Keratinocyte (primary cell): ENCODE measurements around the gene ARMCX1. TPM values are rescaled to one million over a fixed set of nuclear protein-coding genes. Genes with fewer than 3 reads are reported as not detected.

Experiments used
- DNase-seq: peaks from one replicate; pipeline ENCODE4 v3.0.0-alpha.2; 2011; ENCODE audit warnings: low read depth, missing footprints, low spot score
- FAIRE-seq: peaks from 2 replicates; lab custom pipeline; 2011; peaks lifted over from hg19 to GRCh38; lab: Jason Lieb, UNC
- H2AFZ ChIP-seq: 2 replicates; pipeline ENCODE4 v1.6.0; 2012; ENCODE audit warnings: low read length, control low read depth, inconsistent platforms; ENCODE audit not compliant: control insufficient read depth
- H3K27ac ChIP-seq: 2 replicates; pipeline ENCODE4 v1.5.1; 2011; ENCODE audit warnings: low read length; ENCODE audit not compliant: control insufficient read depth, insufficient read depth
- H3K27me3 ChIP-seq: 3 replicates; pipeline ENCODE4 v1.6.0; 2011; ENCODE audit warnings: low read length; ENCODE audit not compliant: control insufficient read depth, insufficient read depth; ENCODE audit errors: extremely low read depth
- H3K36me3 ChIP-seq, 2 experiments: 2 replicates in 1 of 2; 3 replicates in 1 of 2; pipeline ENCODE4 v1.5.1; 2011; ENCODE audit warnings: low read length in 2 of 2, mild to moderate bottlenecking in 1 of 2; ENCODE audit not compliant: control insufficient read depth in 2 of 2, insufficient read depth in 2 of 2; ENCODE audit errors: extremely low read depth in 1 of 2
- H3K4me1 ChIP-seq: 3 replicates; pipeline ENCODE4 v1.5.1; 2011; ENCODE audit warnings: low read length; ENCODE audit not compliant: control insufficient read depth, insufficient read depth; ENCODE audit errors: extremely low read depth
- H3K4me2 ChIP-seq: 3 replicates; pipeline ENCODE4 v1.6.0; 2011; ENCODE audit warnings: low read depth, low read length; ENCODE audit not compliant: control insufficient read depth, insufficient read depth; ENCODE audit errors: extremely low read depth
- H3K4me3 ChIP-seq, 3 experiments: fragments of 200-600 bp in 1 of 3; sonication (generic) in 1 of 3; 2 replicates in 2 of 3; 3 replicates in 1 of 3; pipeline ENCODE4 v1.5.1; 2011 to 2016; ENCODE audit warnings: low read length in 3 of 3, mild to moderate bottlenecking in 3 of 3, control low read depth in 2 of 3, inconsistent platforms in 1 of 3, low read depth in 1 of 3, mixed read lengths in 1 of 3, mixed run types in 1 of 3, moderate library complexity in 1 of 3; ENCODE audit not compliant: control insufficient read depth in 2 of 3, insufficient read depth in 2 of 3; ENCODE audit errors: extremely low read depth in 1 of 3
- H3K79me2 ChIP-seq: 2 replicates; pipeline ENCODE4 v1.6.0; 2012; ENCODE audit warnings: low read length; ENCODE audit not compliant: control insufficient read depth, insufficient read depth
- H3K9ac ChIP-seq: 3 replicates; pipeline ENCODE4 v1.6.0; 2011; ENCODE audit warnings: low read length; ENCODE audit not compliant: control insufficient read depth, insufficient read depth; ENCODE audit errors: extremely low read depth
- H3K9me1 ChIP-seq: 3 replicates; pipeline ENCODE4 v1.6.0; 2011; ENCODE audit warnings: low read length; ENCODE audit not compliant: control insufficient read depth, insufficient read depth; ENCODE audit errors: extremely low read depth
- H3K9me3 ChIP-seq: 2 replicates; pipeline ENCODE4 v1.5.1; 2012; ENCODE audit warnings: low read depth, low read length; ENCODE audit not compliant: control insufficient read depth
- H4K20me1 ChIP-seq: 3 replicates; pipeline ENCODE4 v1.6.0; 2011; ENCODE audit warnings: low read length; ENCODE audit not compliant: control insufficient read depth, insufficient read depth; ENCODE audit errors: extremely low read depth
- EZH2 ChIP-seq: IDR thresholded peaks from one replicate; pipeline ENCODE4 v1.6.1; 2012; ENCODE audit warnings: inconsistent platforms, mild to moderate bottlenecking, low read length, moderate library complexity
- dilution Hi-C: fragments of 300-500 bp; cut with MboI; formaldehyde crosslinking; loops from one replicate; pipeline ENCODE4 v1.7.0; 2020; ENCODE audit warnings: low sequenced_read_pairs; ENCODE audit not compliant: extremely low pct_ligation_motif_present
- polyA plus RNA-seq, 5 experiments: library from polyadenylated mRNA; depleted of rRNA in 3 of 5; stranded (reverse) in 3 of 5; stranded (forward) in 1 of 5; unstranded in 1 of 5; fragments of >200 nt; gene quantifications; 1 replicate in 1 of 5; 2 replicates in 3 of 5; 3 replicates in 1 of 5; pipeline versions ENCODE4 v1.2.1 to v1.2.3, GENCODE V29; 2011 to 2012; ENCODE audit warnings: missing spikeins in 2 of 5, low read depth in 1 of 5, low replicate concordance in 1 of 5
- TF ChIP-seq, protein P1 (sequence below), 3 experiments: IDR thresholded peaks in 1 of 3; conservative IDR thresholded peaks in 1 of 3; optimal IDR thresholded peaks in 1 of 3; 2 replicates in 2 of 3; 3 replicates in 1 of 3; pipeline versions ENCODE3 to v1.5.1; 2011; ENCODE audit warnings: low read length in 3 of 3, mild to moderate bottlenecking in 3 of 3, moderate library complexity in 2 of 3, control low read depth in 1 of 3, inconsistent platforms in 1 of 3; ENCODE audit not compliant: insufficient read depth in 2 of 3; ENCODE audit errors: extremely low read depth in 1 of 3

ARMCX1 gene
- polyA plus RNA-seq, 1 donor (not counting 4 experiments of a cell fraction or from before 2014, with no cell fraction given) = 16.1 TPM

DNA sequence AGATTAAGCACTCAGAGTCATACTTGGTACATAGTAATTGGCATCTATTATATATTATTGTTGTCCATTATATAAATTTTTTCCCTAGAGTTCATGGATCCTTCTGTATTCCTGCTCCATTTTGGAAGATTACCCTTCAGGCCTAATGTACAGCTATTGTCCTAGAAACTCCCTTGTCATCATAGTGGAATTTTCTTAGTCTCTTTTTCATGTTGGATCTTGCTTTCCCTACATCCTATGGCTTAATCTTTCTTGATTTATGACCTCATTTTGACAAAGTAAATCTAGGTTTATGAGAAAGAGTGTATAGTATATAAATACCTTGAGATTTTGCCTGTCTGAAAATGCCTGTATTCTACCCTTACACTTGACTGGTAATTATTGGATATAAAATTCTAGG is 43.0 kb upstream of the ARMCX1 start:
- no peaks in the 10 kb centered on the region for H3K27me3 ChIP-seq
- H3K4me2 ChIP-seq = no peak overlapping the region
- H3K36me3 ChIP-seq = no peaks in the 10 kb centered on the region
- H3K4me3 ChIP-seq = no peak overlapping the region
- TF ChIP-seq EZH2 = no peak
- TF ChIP-seq, protein P1, sequence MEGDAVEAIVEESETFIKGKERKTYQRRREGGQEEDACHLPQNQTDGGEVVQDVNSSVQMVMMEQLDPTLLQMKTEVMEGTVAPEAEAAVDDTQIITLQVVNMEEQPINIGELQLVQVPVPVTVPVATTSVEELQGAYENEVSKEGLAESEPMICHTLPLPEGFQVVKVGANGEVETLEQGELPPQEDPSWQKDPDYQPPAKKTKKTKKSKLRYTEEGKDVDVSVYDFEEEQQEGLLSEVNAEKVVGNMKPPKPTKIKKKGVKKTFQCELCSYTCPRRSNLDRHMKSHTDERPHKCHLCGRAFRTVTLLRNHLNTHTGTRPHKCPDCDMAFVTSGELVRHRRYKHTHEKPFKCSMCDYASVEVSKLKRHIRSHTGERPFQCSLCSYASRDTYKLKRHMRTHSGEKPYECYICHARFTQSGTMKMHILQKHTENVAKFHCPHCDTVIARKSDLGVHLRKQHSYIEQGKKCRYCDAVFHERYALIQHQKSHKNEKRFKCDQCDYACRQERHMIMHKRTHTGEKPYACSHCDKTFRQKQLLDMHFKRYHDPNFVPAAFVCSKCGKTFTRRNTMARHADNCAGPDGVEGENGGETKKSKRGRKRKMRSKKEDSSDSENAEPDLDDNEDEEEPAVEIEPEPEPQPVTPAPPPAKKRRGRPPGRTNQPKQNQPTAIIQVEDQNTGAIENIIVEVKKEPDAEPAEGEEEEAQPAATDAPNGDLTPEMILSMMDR (optimal IDR thresholded peaks at IDR 0.05 in 1 of 3, IDR thresholded peaks at IDR 0.05 in 1 of 3, conservative IDR thresholded peaks at IDR 0.05 in 1 of 3; ENCODE audit: extremely low read depth in 1 of 3, insufficient read depth in 2 of 3, low read length in 3 of 3) = no peak
- FAIRE-seq (no peak), DNase-seq (no peak)
- H2AFZ ChIP-seq = no peak overlapping the region
- H3K9me3 ChIP-seq = no peaks in the 10 kb centered on the region
- no peak overlapping the region for H3K27ac ChIP-seq
- H3K79me2 ChIP-seq = no peaks in the 10 kb centered on the region
- no peaks in the 10 kb centered on the region for H3K9me1 ChIP-seq
- peaks cover 7% of the 10 kb centered on the region for H3K4me1 ChIP-seq
- H3K9ac ChIP-seq = no peak overlapping the region
- dilution Hi-C loops = no loop called here
- no peaks in the 10 kb centered on the region for H4K20me1 ChIP-seq

DNA sequence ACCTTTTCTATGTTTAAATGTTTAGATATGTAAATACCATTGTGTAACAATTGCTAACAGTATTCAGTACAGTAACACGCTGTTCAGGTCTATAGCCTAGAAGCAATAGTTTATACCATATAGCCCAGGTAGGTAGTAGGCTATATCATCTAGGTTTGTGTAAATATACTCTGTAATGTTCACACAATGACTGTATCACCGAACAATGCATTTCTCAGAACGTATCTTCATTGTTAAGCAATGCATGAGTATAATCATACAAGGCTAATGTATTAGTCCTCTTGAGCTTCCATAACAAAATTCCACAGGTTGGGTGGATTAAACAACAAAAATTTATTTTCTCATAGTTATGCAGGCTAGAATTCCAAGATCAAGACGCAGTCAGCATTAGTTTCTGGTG is 42.4 kb upstream of the ARMCX1 start:
- Histone ChIP-seq H3K9ac (no peak overlapping the region), H2AFZ (no peak overlapping the region), H3K27ac (no peak overlapping the region), H3K27me3 (no peaks in the 10 kb centered on the region), H3K4me3 (no peak overlapping the region), H3K9me1 (no peaks in the 10 kb centered on the region), H3K4me2 (no peak overlapping the region), H3K79me2 (no peaks in the 10 kb centered on the region), H4K20me1 (no peaks in the 10 kb centered on the region), H3K4me1 (peaks cover 7% of the 10 kb centered on the region), H3K36me3 (no peaks in the 10 kb centered on the region), H3K9me3 (no peaks in the 10 kb centered on the region)
- FAIRE-seq (no peak), DNase-seq (no peak)
- TF ChIP-seq, protein P1 (optimal IDR thresholded peaks at IDR 0.05 in 1 of 3, IDR thresholded peaks at IDR 0.05 in 1 of 3, conservative IDR thresholded peaks at IDR 0.05 in 1 of 3; ENCODE audit: extremely low read depth in 1 of 3, insufficient read depth in 2 of 3, low read length in 3 of 3) = no peak
- TF ChIP-seq EZH2 = no peak
- dilution Hi-C loops = no loop called here
